Adipocyte (in vitro differentiated cells): Measurements from ENCODE around the gene VSIG4.

Experiments
- DNase-seq: peaks from one replicate; pipeline ENCODE4 v3.0.0-alpha.2; 2015; ENCODE audit warnings: low read depth
- H3K27me3 ChIP-seq: replicated peaks from 2 replicates; pipeline ENCODE4 v1.7.0; 2013; ENCODE audit warnings: mild to moderate bottlenecking, low read length, moderate library complexity; ENCODE audit not compliant: control insufficient read depth, insufficient read depth
- H3K36me3 ChIP-seq: 2 replicates; pipeline ENCODE4 v1.7.0; 2013; ENCODE audit warnings: low read length, mild to moderate bottlenecking, moderate library complexity; ENCODE audit not compliant: control insufficient read depth, insufficient read depth, severe bottlenecking
- H3K4me1 ChIP-seq: 2 replicates; pipeline ENCODE4 v1.7.0; 2013; ENCODE audit warnings: mild to moderate bottlenecking, low read length, moderate library complexity; ENCODE audit not compliant: control insufficient read depth, insufficient read depth
- H3K4me3 ChIP-seq: 2 replicates; pipeline ENCODE4 v1.7.0; 2013; ENCODE audit warnings: mild to moderate bottlenecking, low read length, moderate library complexity
- H3K9ac ChIP-seq: 2 replicates; pipeline ENCODE4 v1.7.0; 2013; ENCODE audit warnings: mild to moderate bottlenecking, low read length, moderate library complexity
- H3K9me3 ChIP-seq: 2 replicates; pipeline ENCODE4 v1.7.0; 2013; ENCODE audit warnings: mild to moderate bottlenecking, low read length, moderate library complexity; ENCODE audit not compliant: control insufficient read depth

VSIG4 gene

GRCh38 chrX:66046612-66047235 lies 6.8 kb upstream of the VSIG4 start:
- no peaks in the 10 kb centered on the region for H3K36me3 ChIP-seq
- peaks cover 7% of the 10 kb centered on the region for H3K27me3 ChIP-seq
- no peak overlapping the region for H3K9ac ChIP-seq
- no peak overlapping the region for H3K4me3 ChIP-seq
- H3K9me3 ChIP-seq, result no peaks in the 10 kb centered on the region
- no peak for DNase-seq
- no peaks in the 10 kb centered on the region for H3K4me1 ChIP-seq

GRCh38 chrX:66045894-66046293 lies 6.0 kb upstream of the VSIG4 start:
- no peak overlapping the region for H3K4me3 ChIP-seq
- no peak overlapping the region for H3K9ac ChIP-seq
- H3K27me3 ChIP-seq, result peaks cover 7% of the 10 kb centered on the region
- no peaks in the 10 kb centered on the region for H3K36me3 ChIP-seq
- no peak for DNase-seq
- H3K9me3 ChIP-seq, result no peaks in the 10 kb centered on the region
- H3K4me1 ChIP-seq, result no peaks in the 10 kb centered on the region

GRCh38 chrX:66043584-66043983 lies 3.7 kb upstream of the VSIG4 start:
- no peak overlapping the region for H3K4me3 ChIP-seq
- no peaks in the 10 kb centered on the region for H3K9me3 ChIP-seq
- no peak for DNase-seq
- no peaks in the 10 kb centered on the region for H3K4me1 ChIP-seq
- H3K27me3 ChIP-seq, result peaks cover 21% of the 10 kb centered on the region
- H3K36me3 ChIP-seq, result no peaks in the 10 kb centered on the region
- no peak overlapping the region for H3K9ac ChIP-seq

GRCh38 chrX:66042307-66043077 lies 2.6 kb upstream of the VSIG4 start:
- no peak overlapping the region for H3K4me3 ChIP-seq
- no peaks in the 10 kb centered on the region for H3K4me1 ChIP-seq
- DNase-seq, result no peak
- H3K9ac ChIP-seq, result no peak overlapping the region
- H3K9me3 ChIP-seq, result no peaks in the 10 kb centered on the region
- peaks cover 24% of the 10 kb centered on the region for H3K27me3 ChIP-seq
- no peaks in the 10 kb centered on the region for H3K36me3 ChIP-seq

GRCh38 chrX:66038115-66038514 lies 1.8 kb downstream of the VSIG4 start:
- H3K9ac ChIP-seq, result no peak overlapping the region
- no peaks in the 10 kb centered on the region for H3K36me3 ChIP-seq
- peaks cover 37% of the 10 kb centered on the region for H3K27me3 ChIP-seq
- H3K9me3 ChIP-seq, result no peaks in the 10 kb centered on the region
- H3K4me1 ChIP-seq, result no peaks in the 10 kb centered on the region
- DNase-seq, result no peak
- no peak overlapping the region for H3K4me3 ChIP-seq

GRCh38 chrX:66036231-66036630 lies 3.6 kb downstream of the VSIG4 start:
- peaks cover 48% of the 10 kb centered on the region for H3K27me3 ChIP-seq
- no peak overlapping the region for H3K9ac ChIP-seq
- no peaks in the 10 kb centered on the region for H3K36me3 ChIP-seq
- H3K4me1 ChIP-seq, result no peaks in the 10 kb centered on the region
- H3K4me3 ChIP-seq, result no peak overlapping the region
- no peaks in the 10 kb centered on the region for H3K9me3 ChIP-seq
- no peak for DNase-seq

- DNase-seq, result no peak
- Histone ChIP-seq H3K36me3 (no peaks in the 10 kb centered on the region), H3K27me3 (peaks cover 50% of the 10 kb centered on the region), H3K9me3 (no peaks in the 10 kb centered on the region), H3K9ac (no peak overlapping the region), H3K4me3 (no peak overlapping the region), H3K4me1 (no peaks in the 10 kb centered on the region)
Observed at GRCh38 chrX:66035667-66036066, 4.2 kb downstream of the VSIG4 start.

GRCh38 chrX:66030505-66031317 lies 9.2 kb downstream of the VSIG4 start:
- H3K9ac ChIP-seq, result no peak overlapping the region
- peak; percentile 3 for DNase-seq
- no peaks in the 10 kb centered on the region for H3K9me3 ChIP-seq
- H3K36me3 ChIP-seq, result no peaks in the 10 kb centered on the region
- H3K27me3 ChIP-seq, result peaks cover 33% of the 10 kb centered on the region
- H3K4me3 ChIP-seq, result no peak overlapping the region
- H3K4me1 ChIP-seq, result no peaks in the 10 kb centered on the region

- H3K9ac ChIP-seq, result no peak overlapping the region
- no peak overlapping the region for H3K4me3 ChIP-seq
- no peak for DNase-seq
- H3K4me1 ChIP-seq, result no peaks in the 10 kb centered on the region
- H3K36me3 ChIP-seq, result no peaks in the 10 kb centered on the region
- H3K27me3 ChIP-seq, result peaks cover 28% of the 10 kb centered on the region
- no peaks in the 10 kb centered on the region for H3K9me3 ChIP-seq
Observed at GRCh38 chrX:66028936-66029335, 10.9 kb downstream of the VSIG4 start.

- no peaks in the 10 kb centered on the region for H3K36me3 ChIP-seq
- no peak overlapping the region for H3K4me3 ChIP-seq
- H3K9me3 ChIP-seq, result no peaks in the 10 kb centered on the region
- H3K4me1 ChIP-seq, result no peaks in the 10 kb centered on the region
- H3K9ac ChIP-seq, result no peak overlapping the region
- DNase-seq, result no peak
- H3K27me3 ChIP-seq, result peaks cover 12% of the 10 kb centered on the region
Observed at GRCh38 chrX:66024570-66024969, 15.3 kb downstream of the VSIG4 start.

GRCh38 chrX:66024092-66024467 lies 15.8 kb downstream of the VSIG4 start:
- Histone ChIP-seq H3K36me3 (no peaks in the 10 kb centered on the region), H3K9ac (no peak overlapping the region), H3K4me3 (no peak overlapping the region), H3K4me1 (no peaks in the 10 kb centered on the region), H3K27me3 (peaks cover 12% of the 10 kb centered on the region), H3K9me3 (no peaks in the 10 kb centered on the region)
- no peak for DNase-seq
